IPS-18c (cell line): ENCODE measurements around the gene LRCH1.

Source experiments
- H3K4me3 ChIP-seq: 2 replicates; pipeline ENCODE4 v1.7.0; 2013; ENCODE audit warnings: low read depth, mild to moderate bottlenecking, low read length, moderate library complexity; ENCODE audit not compliant: insufficient read depth
- H3K9me3 ChIP-seq: one replicate; pipeline ENCODE4 v1.6.1; 2013; ENCODE audit warnings: mild to moderate bottlenecking, low read length, moderate library complexity; ENCODE audit not compliant: control insufficient read depth, insufficient read depth

Gene LRCH1

GRCh38 chr13:46660416-46660815, 107.4 kb downstream of the LRCH1 start:
- Histone ChIP-seq H3K4me3 (no peak overlapping the region), H3K9me3 (no peaks in the 10 kb centered on the region)

GRCh38 chr13:46660857-46661256, 107.9 kb downstream of the LRCH1 start:
- H3K9me3 ChIP-seq, result no peaks in the 10 kb centered on the region
- no peak overlapping the region for H3K4me3 ChIP-seq

- H3K9me3 ChIP-seq, result no peaks in the 10 kb centered on the region
- no peak overlapping the region for H3K4me3 ChIP-seq
Observed at GRCh38 chr13:46662690-46663089, 109.7 kb downstream of the LRCH1 start.

GRCh38 chr13:46663206-46664037, 110.5 kb downstream of the LRCH1 start:
- no peaks in the 10 kb centered on the region for H3K9me3 ChIP-seq
- no peak overlapping the region for H3K4me3 ChIP-seq

- H3K9me3 ChIP-seq, result no peaks in the 10 kb centered on the region
- no peak overlapping the region for H3K4me3 ChIP-seq
Observed at GRCh38 chr13:46664195-46664594, 111.2 kb downstream of the LRCH1 start.

GRCh38 chr13:46665248-46665632, 112.3 kb downstream of the LRCH1 start:
- H3K9me3 ChIP-seq, result no peaks in the 10 kb centered on the region
- no peak overlapping the region for H3K4me3 ChIP-seq

- H3K4me3 ChIP-seq, result no peak overlapping the region
- H3K9me3 ChIP-seq, result no peaks in the 10 kb centered on the region
Observed at GRCh38 chr13:46665633-46666482, 112.9 kb downstream of the LRCH1 start.

- no peaks in the 10 kb centered on the region for H3K9me3 ChIP-seq
- no peak overlapping the region for H3K4me3 ChIP-seq
Observed at GRCh38 chr13:46666727-46667456, 113.9 kb downstream of the LRCH1 start.

- Histone ChIP-seq H3K4me3 (no peak overlapping the region), H3K9me3 (no peaks in the 10 kb centered on the region)
Observed at GRCh38 chr13:46667687-46668281, 114.8 kb downstream of the LRCH1 start.

GRCh38 chr13:46668302-46668720, 115.3 kb downstream of the LRCH1 start:
- Histone ChIP-seq H3K4me3 (no peak overlapping the region), H3K9me3 (no peaks in the 10 kb centered on the region)

GRCh38 chr13:46668931-46669525, 116.1 kb downstream of the LRCH1 start:
- Histone ChIP-seq H3K9me3 (no peaks in the 10 kb centered on the region), H3K4me3 (no peak overlapping the region)

GRCh38 chr13:46672338-46673090, 119.5 kb downstream of the LRCH1 start:
- no peak overlapping the region for H3K4me3 ChIP-seq
- H3K9me3 ChIP-seq, result no peaks in the 10 kb centered on the region

GRCh38 chr13:46675016-46675415, 122.0 kb downstream of the LRCH1 start:
- H3K4me3 ChIP-seq, result no peak overlapping the region
- H3K9me3 ChIP-seq, result no peaks in the 10 kb centered on the region

GRCh38 chr13:46676378-46676725, 123.4 kb downstream of the LRCH1 start:
- H3K4me3 ChIP-seq, result no peak overlapping the region

GRCh38 chr13:46679369-46680120, 126.6 kb downstream of the LRCH1 start:
- Histone ChIP-seq H3K4me3 (no peak overlapping the region), H3K9me3 (no peaks in the 10 kb centered on the region)

More at GRCh38 chr13:46676378-46676725, 123.4 kb downstream of the LRCH1 start:
- no peaks in the 10 kb centered on the region for H3K9me3 ChIP-seq

- Histone ChIP-seq H3K4me3 (no peak overlapping the region), H3K9me3 (no peaks in the 10 kb centered on the region)
Observed at GRCh38 chr13:46682015-46682414, 129.0 kb downstream of the LRCH1 start.
